Activated CD8-positive, alpha-beta memory T cell treated with anti-CD3 and anti-CD28 coated beads for 36 hours (primary cell): ENCODE measurements around the gene SLC19A1. TPM values are rescaled to one million over a fixed set of nuclear protein-coding genes. Genes with fewer than 3 reads are reported as not detected.
"Not testable (repeated sequence)": the region's sequence is repeated elsewhere in the genome, so short reads cannot be mapped to it uniquely, and the experiment has no call there.

ENCODE experiments used
- CTCF ChIA-PET: fragments of 350-600 bp; sonication (Branson Sonifier 250); formaldehyde crosslinking; loops from one replicate; lab custom pipeline; 2021; ENCODE audit warnings: antibody characterized with exemption; lab: Charles Lee
- POLR2A ChIA-PET: fragments of 350-600 bp; sonication (Branson Sonifier 250); formaldehyde crosslinking; loops from one replicate; lab custom pipeline; 2021; ENCODE audit warnings: antibody characterized with exemption; lab: Charles Lee
- total RNA-seq, 2 experiments: library from RNA; stranded (reverse); gene quantifications; one replicate each; pipeline ENCODE4 v1.2.3, GENCODE V29; 2021

Gene SLC19A1
- total RNA-seq, 2 experiments from 2014 or later: 65.6 to 66.8 TPM

- POLR2A ChIA-PET: no interaction called here
- CTCF ChIA-PET: interaction anchor here (1.2 kb wide), 1 partner anchor 56 kb away, joined by 4 read pairs; no protein-coding TSS in a partner anchor
Measured at GRCh38 chr21:45539046-45539795, 3.0 kb downstream of the SLC19A1 start.

- POLR2A ChIA-PET: no interaction called here
- CTCF ChIA-PET: no interaction called here
Measured at GRCh38 chr21:45538381-45539045, 3.7 kb downstream of the SLC19A1 start.

- CTCF ChIA-PET: no interaction called here
- POLR2A ChIA-PET: no interaction called here
Measured at GRCh38 chr21:45537746-45538291, 4.4 kb downstream of the SLC19A1 start.

- ChIA-PET POLR2A (no interaction called here), CTCF (no interaction called here)
Measured at GRCh38 chr21:45537111-45537745, 5.0 kb downstream of the SLC19A1 start.

- CTCF ChIA-PET: no interaction called here
- POLR2A ChIA-PET: interaction anchor here (0.5 kb wide), 1 partner anchor 1643 kb away, joined by 4 read pairs; no protein-coding TSS in a partner anchor
Measured at GRCh38 chr21:45536301-45537081, 5.7 kb downstream of the SLC19A1 start.

- ChIA-PET CTCF (no interaction called here), POLR2A (interaction anchor here (0.5 kb wide), 1 partner anchor 1642 kb away, joined by 4 read pairs; no protein-coding TSS in a partner anchor)
Measured at GRCh38 chr21:45535341-45536081, 6.7 kb downstream of the SLC19A1 start.

- CTCF ChIA-PET: no interaction called here
- POLR2A ChIA-PET: no interaction called here
Measured at GRCh38 chr21:45534636-45535331, 7.5 kb downstream of the SLC19A1 start.

- CTCF ChIA-PET: no interaction called here
- POLR2A ChIA-PET: no interaction called here
Measured at GRCh38 chr21:45533846-45534635, 8.2 kb downstream of the SLC19A1 start.

GRCh38 chr21:45533361-45533845 lies 8.8 kb downstream of the SLC19A1 start:
- ChIA-PET CTCF (no interaction called here), POLR2A (no interaction called here)

- POLR2A ChIA-PET: no interaction called here
Measured at GRCh38 chr21:45532826-45533360, 9.3 kb downstream of the SLC19A1 start.

GRCh38 chr21:45531393-45532215 lies 10.6 kb downstream of the SLC19A1 start:
- POLR2A ChIA-PET: interaction anchor here (0.6 kb wide), 1 partner anchor 9 kb away, joined by 3 read pairs; no protein-coding TSS in a partner anchor

More at GRCh38 chr21:45532826-45533360, 9.3 kb downstream of the SLC19A1 start:
- CTCF ChIA-PET: no interaction called here

GRCh38 chr21:45531114-45531392 lies 11.2 kb downstream of the SLC19A1 start:
- CTCF ChIA-PET, POLR2A ChIA-PET: not testable (repeated sequence)

More at GRCh38 chr21:45531393-45532215, 10.6 kb downstream of the SLC19A1 start:
- CTCF ChIA-PET: no interaction called here

GRCh38 chr21:45530423-45531113 lies 11.7 kb downstream of the SLC19A1 start:
- POLR2A ChIA-PET: no interaction called here

GRCh38 chr21:45529785-45530422 lies 12.3 kb downstream of the SLC19A1 start:
- CTCF ChIA-PET: no interaction called here
- POLR2A ChIA-PET: no interaction called here

More at GRCh38 chr21:45530423-45531113, 11.7 kb downstream of the SLC19A1 start:
- CTCF ChIA-PET: no interaction called here
